Stimulated activated CD4-positive, alpha-beta T cell treated with anti-CD3 and anti-CD28 coated beads, Interleukin-1b, Interleukin-23, amount 100 ng/mL, for 48 hours (primary cell): ENCODE data around the gene TMEM50A.
"Not testable (repeated sequence)": the region's sequence is repeated elsewhere in the genome, so short reads cannot be mapped to it uniquely, and the experiment has no call there.

Source experiments
- DNase-seq: peaks from one replicate; pipeline ENCODE4 v3.0.0-alpha.2; 2020

The TMEM50A gene

DNA sequence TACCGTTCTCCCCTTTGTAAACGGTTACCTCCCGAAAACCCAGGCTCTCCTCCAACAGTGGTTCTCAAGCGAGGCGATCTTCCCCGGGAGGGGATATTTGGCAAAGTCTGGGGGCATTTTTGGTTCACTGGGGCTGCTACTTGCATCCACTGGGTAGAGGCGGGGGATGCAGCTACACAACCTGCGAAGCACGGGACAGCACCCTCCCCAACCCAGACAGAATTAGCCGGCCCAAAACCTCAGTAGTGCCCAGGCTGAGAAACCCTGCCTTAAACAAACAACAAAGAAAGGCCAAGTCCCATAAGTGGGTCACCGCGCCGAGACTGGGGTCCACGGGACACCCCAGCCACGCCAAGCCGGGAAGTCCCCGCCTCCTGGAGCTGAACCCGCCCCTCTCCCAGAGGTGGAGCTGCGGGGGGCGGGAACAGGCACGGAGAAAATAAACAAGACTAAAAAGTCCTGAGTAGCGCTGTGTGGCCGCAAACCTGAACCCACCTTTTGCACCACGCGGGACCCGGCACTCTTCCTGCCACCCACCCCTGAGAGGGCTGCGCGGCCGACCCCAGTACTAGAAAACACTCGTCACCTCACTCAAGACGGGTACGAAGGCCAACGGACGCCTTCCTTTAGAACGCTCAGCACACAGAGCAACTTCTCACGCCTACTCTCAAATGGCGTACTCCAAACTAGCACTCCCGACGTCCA, 499 bp upstream of the TMEM50A start:
- DNase-seq, result not testable (repeated sequence)

DNA sequence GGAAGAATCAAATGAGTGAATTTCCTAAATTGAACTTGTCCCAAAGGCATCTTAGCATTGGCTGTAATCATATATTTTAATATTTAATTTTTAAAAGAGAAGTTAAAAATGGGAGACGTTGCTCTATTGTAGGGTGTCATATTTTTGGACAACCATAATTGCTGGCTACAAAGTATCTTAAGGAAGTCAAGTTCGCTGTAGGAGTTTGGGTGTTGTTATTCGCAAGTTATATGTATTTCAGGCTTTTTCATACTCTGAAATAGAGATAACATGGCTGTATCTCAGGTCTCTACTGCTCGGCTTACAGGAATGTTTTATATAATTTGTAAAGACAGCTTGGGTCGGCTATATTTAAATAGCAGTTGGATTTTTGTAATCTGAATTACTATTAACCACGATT, 852 bp downstream of the TMEM50A start:
- no peak for DNase-seq

DNA sequence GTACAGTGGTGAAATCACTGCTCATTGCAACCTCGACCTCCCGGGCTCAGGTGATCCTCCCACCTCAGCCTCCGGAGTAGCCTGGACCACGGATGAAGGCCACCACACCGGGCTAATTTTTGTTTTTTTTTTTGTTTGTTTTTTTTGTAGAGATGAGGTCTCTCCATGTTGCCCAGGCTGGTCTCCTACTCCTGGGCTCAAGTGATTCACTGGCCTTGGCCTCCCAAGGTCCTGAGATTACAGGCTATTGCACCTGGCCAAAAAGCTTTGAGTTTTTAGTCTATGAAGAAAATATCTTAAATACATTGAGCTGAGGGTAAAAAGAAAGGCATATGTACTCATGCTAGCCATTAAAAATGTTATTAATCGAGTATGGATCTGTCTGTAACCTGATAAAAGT, 3.6 kb downstream of the TMEM50A start:
- DNase-seq, result no peak

DNA sequence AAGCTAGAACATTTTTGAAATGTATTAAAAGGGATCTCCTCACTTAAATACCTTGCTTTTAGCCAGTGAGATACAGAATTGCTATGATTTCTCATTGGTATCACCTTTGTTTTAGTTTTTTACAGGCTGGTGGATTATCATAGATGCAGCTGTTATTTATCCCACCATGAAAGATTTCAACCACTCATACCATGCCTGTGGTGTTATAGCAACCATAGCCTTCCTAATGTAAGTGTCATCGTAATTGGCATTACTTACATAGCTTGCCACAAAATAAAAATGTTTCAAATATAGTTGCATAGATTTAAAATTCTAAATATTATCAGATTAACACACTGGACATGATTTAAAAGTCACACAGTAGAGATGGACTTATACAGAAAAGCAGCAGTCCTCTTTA, 4.7 kb downstream of the TMEM50A start:
- DNase-seq, result no peak

DNA sequence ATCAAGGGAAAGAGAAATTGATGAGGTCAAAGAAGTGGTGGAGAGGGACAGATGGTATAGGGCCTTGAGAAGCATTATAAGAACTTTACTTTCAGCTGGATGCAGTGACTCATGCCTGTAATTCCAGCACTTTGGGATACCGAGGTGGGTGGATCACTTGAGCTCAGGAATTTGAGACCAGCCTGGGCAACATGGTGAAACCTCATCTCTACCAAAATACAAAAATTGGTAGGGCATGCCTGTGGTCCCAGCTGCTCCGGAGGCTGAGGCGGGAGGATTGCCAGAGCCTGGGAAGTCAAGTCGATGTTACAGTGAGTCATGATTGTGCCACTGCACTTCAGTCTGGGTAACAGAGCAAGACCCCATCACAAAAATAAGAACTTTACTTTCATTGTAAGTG, 5.7 kb downstream of the TMEM50A start:
- DNase-seq, result no peak

DNA sequence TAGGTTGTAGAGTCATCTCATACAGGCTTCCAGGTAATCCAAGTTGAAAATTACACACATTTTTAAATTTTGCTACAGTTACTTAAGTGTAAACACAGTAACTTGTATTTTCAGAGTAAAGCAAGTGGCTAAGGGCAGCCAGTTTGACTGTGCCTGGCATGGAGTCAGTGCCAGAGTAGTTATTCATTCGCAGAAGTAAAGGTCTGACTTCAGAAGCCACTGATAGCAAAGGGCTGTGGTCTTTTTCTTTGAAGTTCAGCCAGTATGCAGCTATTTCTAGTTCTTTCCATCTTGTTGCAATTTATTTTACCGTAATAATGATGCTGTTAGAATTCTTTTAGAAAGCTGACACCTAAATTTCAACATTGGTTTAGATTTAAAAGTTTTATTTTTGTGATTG, 9.4 kb downstream of the TMEM50A start:
- no peak for DNase-seq

DNA sequence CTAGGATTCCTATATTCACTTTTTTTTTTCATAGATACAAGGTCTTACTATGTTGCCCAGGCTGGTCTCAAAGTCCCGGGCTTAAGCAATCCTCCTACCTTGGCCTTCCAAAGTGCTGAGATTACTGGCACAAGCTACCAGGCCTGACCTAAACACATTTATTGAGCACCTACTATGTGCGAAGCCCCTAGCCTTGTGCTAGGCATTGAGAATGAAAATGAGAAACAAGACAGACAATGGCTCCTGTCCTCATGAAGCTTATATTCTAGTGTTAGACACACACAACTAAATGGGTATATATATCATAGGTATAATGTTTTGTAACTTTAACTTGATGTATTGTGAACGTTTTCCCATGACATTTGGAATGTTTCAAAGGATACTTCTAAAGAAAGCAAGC, 11.5 kb downstream of the TMEM50A start:
- no peak for DNase-seq

DNA sequence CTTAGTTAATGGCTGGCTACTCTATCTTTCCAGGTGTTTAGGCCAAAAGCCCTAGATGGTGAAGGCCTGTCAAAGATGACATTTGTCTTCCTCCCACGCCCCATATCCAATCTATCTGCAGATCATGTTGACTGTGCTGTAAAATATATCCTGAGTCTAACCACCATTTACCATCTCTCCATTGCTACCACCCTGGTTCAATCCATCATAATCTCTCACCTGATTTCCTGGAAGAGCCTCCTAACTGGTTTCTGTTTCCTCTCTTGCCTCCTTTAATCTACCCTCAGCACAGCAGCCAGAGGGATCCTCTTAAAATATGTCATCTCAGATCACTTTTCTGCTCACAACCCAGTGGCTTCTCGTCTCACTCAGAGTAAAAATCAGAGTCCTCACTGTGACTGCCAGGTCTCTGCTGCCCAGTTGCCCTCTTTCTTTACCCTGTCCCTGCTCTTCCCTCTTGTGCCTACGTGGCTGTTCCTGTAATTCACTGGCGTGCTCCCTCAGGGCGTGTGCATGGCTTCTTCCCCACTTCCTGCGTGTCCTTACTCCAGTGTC, 17.8 kb downstream of the TMEM50A start:
- no peak for DNase-seq

DNA sequence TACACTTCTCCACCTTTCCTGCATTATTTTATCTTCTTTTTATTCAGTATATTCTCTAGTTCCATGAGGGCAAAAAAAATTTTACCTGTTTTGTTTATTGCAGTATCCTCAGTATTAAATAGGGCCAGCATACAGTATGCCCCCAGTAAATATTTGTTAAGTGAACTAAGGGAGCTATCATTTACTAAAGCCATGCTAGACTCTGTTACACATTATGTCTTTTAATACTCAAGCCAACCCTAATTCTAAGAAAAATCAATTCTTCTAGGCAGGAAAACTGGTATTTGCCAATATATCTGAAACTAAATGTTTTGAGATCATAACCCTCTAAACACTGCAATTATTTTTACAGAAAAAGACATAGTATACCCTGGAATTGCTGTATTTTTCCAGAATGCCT, 18.3 kb downstream of the TMEM50A start:
- no peak for DNase-seq

DNA sequence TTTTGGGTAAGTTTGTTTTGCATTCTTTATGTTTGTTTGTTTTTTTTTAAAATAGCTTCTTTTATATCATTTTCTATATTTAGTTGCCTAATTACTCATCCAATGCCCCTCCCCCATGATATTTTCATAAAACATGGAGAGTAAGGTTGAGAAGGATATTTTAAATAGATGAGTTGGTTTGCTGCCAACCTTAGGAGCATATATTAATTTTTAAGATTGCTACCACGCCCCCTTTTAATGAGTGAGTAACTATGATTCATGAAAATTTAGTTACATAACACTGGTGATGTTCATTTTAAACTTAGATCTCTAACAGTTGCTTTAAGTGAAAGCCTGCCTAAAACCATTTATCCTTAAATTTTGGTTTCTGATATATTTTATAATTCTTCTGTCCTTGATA, 18.7 kb downstream of the TMEM50A start:
- DNase-seq, result no peak

DNA sequence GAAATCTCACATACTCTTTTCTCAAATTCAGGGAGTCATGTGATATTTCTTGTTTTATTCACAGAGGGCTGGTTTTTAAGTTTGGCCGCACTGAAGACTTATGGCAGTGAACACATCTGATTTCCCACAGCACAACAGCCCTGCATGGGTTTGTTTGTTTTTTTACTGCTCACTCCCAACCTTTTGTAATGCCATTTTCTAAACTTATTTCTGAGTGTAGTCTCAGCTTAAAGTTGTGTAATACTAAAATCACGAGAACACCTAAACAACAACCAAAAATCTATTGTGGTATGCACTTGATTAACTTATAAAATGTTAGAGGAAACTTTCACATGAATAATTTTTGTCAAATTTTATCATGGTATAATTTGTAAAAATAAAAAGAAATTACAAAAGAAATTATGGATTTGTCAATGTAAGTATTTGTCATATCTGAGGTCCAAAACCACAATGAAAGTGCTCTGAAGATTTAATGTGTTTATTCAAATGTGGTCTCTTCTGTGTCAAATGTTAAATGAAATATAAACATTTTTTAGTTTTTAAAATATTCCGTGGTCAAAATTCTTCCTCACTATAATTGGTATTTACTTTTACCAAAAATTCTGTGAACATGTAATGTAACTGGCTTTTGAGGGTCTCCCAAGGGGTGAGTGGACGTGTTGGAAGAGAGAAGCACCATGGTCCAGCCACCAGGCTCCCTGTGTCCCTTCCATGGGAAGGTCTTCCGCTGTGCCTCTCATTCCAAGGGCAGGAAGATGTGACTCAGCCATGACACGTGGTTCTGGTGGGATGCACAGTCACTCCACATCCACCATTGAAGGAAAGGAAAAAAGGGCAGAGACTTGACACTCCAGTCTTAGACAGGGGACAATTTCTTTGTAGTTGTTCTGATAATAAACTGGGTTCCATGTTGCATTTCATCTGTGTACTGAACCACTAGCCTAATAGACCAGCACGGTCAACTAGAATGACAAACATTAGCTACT, 22.8 kb downstream of the TMEM50A start:
- no peak for DNase-seq

DNA sequence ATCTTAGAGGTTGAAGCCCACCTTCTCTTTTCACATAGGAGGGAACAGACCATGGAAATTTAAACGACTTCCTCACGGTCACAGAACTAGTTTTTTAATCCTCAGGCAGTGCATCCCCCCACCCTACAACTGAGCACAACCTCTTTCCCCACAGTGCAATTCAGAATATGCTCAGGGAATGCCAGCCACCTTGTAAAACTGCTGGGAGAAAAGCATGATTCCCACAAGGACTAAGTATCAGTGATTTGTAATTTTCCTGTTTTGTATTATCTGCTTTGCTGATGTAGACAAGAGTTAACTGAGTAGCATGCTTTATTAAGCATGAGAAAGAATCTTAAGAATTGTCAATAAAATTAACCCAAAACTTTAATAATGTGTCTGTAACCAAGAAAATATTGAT, 23.8 kb downstream of the TMEM50A start:
- no peak for DNase-seq

DNA sequence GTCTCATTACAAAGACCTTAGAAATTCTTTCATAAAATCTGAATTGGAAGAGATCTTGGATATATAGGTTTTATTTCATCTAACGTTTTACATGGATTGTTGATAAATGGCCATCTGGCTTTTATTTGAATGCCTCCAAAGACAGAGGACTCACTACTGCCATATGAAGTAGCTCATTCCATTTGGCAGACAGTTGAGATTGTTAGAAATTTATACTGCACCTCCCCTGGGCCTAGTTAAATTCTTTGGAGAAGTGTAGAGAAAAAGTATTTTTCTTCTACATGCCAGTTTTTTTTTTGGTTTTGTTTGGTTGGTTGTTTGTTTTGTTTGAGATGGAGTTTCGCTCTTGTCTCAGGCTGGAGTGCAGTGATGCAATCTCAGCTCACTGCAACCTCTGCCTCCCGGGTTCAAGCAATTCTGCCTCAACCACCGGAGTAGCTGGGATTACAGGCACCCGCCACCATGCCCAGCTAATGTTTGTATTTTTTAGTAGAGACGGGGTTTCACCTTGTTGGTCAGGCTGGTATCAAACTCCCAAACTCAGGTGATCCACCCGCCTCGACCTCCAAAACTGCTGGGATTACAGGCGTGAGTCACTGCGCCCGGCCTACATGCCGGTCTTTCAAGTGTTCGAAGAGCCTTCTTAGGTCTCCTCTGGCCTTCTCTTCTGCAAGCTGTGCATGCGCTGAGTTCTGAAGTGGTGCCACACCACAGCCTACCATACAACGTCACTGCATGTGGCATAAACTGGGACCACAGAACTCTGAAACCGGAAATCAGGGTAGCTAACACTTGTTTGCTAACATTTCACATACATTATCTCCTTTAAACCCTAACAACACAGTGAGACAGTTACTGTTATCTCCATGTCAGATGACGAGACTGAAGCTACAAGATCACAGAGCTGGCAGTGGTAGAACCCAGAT, 24.8 kb downstream of the TMEM50A start:
- not testable (repeated sequence) for DNase-seq

DNA sequence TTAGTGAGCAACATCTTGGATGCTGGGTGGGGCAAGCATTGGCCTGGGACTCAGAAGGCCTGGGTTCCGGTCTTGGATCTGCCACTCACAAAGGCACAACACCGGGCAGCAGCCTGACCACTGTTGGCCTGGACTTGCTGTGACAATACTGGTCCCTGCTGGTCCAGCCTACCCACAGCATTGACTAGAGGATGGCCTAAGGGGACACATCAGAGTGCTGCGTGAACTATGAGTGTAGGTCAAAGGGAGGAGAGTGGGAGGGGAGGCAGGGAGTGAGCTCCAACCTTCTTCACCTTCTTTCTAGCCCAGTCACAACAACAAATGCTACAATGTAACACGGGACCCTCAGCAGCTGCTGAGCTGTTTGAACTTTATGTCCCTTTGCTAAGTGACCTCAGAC, 31.1 kb downstream of the TMEM50A start:
- DNase-seq, result no peak

DNA sequence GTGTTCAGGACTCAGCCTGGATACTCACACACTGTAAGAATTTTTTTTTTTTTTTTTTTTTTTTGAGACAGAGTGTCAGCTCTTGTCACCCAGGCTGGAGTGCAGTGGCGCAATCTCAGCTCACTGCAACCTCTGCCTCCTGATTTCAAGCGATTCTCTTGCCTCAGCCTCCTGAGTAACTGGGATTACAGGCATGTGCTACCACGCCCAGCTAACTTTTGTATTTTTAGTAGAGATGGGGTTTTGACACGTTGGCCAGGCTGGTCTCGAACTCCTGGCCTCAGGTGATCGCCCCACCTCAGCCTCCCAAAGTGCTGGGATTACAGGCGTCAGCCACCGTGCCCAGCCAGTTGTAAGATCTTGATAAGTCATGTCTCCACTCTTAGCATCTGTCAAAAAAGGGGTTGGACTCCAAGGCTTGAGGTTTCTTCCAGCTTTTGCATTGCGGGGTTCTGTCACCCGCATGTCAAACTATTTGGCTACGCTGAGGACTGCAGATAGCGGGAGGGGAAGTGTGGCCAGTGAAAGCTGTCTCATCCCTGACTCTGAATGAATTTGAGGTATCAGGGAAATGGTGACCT, 31.6 kb downstream of the TMEM50A start:
- not testable (repeated sequence) for DNase-seq

DNA sequence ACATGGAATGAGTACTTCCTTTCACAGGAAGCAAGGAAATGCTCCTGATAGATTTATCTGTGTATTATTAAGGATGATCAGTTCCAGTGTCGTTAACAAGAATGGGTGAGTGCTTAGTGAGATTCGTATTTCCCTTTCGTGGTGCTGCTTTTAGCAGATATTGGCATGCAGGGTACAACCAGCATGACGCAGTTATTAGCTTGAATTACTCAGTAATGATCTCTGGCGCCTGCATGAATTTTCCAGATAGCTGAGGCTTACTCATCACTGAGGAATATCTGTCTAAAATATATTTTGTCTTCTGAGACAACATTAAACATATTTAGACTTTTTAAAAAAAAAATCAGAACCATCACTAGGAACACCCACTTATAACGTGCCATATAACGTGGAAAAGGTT, 33.6 kb downstream of the TMEM50A start:
- not testable (repeated sequence) for DNase-seq

DNA sequence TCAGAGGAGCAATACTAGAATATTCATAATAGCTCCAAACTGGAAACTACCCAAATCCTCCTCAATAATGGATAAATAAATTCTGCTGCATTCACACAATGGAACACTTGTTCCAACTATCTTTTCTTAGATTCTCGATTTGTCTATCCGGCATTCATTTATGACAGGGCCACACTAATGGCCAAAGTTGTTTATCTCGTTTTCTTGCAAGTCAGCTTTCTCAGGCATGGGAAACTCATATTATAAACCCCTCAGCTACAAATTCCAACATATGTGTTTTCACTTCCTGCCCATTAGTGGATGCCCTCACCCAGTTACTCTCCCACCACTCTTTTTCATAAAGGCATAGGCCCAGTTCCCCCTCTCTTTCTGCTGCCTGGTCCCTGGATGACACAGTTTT, 40.2 kb downstream of the TMEM50A start:
- DNase-seq, result not testable (repeated sequence)

DNA sequence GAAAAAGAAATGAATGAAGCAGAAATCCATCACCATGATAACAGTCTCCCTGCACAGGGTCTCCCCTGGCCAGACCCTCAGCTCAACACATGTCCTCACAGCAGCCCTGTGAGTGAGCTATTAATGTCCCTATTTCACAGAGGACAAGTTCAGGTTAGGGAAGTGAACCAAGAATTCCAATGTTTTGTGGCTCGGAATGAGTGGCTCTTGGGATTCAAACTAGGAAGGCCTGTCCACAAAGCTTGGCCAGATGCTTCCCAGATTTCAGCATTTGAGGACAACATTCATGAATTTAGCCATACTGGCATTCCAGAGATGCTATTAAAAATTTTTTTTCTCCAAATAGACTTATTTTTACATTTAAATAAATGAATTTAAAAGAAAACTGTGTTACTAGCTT, 44.4 kb downstream of the TMEM50A start:
- not testable (repeated sequence) for DNase-seq

DNA sequence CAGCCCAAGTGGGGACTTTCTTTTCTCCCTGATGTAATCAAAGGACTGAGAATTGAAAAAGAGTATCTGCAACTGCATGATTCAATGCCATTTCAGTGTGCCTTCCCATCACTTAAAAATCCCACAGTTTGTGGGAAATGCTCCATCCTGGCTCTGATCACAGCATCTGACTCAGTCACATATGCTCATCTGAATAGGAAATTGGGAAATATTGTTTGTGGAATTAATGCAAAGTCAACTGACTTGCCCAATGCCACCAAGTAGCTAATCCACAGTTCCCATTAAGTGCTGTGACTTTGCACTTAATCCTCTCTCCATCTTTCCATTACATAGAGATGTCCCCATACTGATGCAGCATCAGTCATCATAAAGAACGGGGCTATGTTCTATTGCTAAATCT, 45.0 kb downstream of the TMEM50A start:
- not testable (repeated sequence) for DNase-seq

DNA sequence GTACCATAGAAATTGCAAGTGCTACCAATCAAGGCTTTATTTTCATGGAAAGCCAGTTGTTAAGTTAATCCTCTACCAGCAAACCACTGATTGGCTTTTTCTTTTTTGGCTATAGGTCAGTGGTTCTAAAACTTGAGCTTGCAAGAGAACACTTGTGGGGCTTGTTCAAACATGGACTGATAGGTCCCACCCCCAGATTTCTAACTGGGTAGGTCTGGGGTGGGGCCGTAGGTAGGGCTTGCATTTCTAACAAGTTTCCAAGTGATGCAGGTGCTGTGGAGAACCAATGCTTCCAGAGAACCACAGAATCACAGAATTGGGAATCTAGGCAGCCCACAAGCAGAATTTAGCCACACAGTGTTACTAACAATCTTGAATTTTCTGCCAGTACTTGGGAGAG, 45.7 kb downstream of the TMEM50A start:
- not testable (repeated sequence) for DNase-seq

DNA sequence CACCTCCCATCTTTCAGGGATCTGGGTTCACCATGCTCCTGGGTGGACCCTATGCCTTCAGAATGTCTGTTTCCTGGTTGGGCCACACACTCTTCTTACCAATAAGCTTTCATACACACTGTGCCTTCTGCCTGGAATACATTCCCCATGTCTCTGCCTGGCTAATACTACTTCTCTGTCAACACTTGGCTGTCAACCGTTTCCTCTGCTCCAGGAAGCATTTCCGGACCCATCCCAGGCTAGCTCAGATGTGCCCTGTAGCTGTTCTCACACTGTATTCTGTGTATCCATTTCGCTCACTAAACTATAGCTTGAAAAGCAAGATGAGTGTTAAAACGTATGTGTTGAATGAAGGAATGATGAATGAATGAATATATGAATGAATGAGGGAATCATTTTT, 49.0 kb downstream of the TMEM50A start:
- DNase-seq, result not testable (repeated sequence)

DNA sequence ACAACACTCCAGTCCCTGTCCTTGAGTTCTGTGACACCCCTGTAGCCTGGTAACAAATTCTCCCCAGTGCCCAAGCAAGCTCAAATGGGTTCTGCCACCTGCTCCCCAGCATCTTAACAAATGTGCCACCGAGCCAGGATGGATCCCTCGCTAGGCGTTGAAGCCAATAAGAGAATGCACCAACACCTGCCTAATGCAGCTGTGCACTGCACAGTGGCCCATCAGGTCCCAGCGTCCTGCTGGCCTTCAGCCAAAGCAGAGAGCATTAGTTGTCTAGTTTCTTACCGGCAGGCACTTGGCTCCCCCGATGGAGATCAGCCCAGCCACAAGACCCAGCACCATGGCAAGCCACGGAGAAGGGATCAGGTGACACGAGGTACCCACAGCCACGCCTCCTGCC, 50.6 kb downstream of the TMEM50A start:
- DNase-seq, result not testable (repeated sequence)
